GM11168 (cell line): ENCODE data around the gene CFDP1.

Experiments
- in situ Hi-C: fragments of 300-500 bp; cut with MboI; formaldehyde crosslinking; loops from one replicate; pipeline ENCODE4 v1.12.0; 2022; ENCODE audit warnings: low sequenced_read_pairs; ENCODE audit not compliant: unreplicated experiment

The CFDP1 gene

GRCh38 chr16:75333721-75334163 is 99.6 kb downstream of the CFDP1 start:
- in situ Hi-C loops = no loop called here

GRCh38 chr16:75329943-75330342 is 103.4 kb downstream of the CFDP1 start:
- in situ Hi-C loops = no loop called here

DNA sequence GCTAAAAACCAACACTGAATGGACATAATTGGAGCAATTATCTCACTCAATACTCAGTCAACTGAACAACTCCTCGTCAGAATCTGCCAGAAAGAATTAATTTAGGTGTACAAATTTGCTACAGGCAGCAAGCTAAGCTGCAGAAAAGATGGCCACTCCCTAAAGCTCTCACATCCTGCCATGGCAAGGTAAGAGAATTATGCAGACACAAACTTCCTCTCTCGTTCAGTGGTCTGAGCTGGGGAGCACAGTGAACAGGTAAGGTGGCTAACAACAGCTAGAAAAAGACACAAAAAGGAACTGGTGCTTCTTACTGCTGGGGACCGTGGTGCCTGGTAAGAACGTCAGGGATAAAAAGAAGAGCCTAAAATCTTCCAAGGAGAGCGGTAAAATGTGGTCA is 107.0 kb downstream of the CFDP1 start:
- in situ Hi-C loops = no loop called here

GRCh38 chr16:75323933-75324332 is 109.4 kb downstream of the CFDP1 start:
- in situ Hi-C loops = loop anchor here (5.0 kb wide), 1 partner anchor 62 kb away; no protein-coding TSS in a partner anchor

DNA sequence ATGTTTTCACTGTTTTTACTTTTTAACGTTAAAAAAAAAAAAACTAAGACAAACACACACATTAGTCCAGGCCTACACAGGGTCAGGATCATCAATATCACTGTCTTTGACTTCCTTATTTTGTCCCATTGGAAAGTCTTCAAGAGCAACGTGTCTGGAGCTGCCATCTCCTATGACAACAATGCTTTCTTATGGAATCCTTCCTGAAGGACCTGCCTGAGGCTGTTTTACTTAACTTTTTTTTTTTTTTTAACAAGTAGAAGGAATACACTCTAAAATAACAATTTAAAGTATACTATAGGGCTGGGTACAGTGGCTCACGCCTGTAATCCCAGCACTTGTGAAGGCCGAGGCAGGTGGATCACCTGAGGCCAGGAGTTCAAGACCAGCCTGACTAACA is 110.1 kb downstream of the CFDP1 start:
- in situ Hi-C loops = loop anchor here (5.0 kb wide), 1 partner anchor 61 kb away; no protein-coding TSS in a partner anchor

DNA sequence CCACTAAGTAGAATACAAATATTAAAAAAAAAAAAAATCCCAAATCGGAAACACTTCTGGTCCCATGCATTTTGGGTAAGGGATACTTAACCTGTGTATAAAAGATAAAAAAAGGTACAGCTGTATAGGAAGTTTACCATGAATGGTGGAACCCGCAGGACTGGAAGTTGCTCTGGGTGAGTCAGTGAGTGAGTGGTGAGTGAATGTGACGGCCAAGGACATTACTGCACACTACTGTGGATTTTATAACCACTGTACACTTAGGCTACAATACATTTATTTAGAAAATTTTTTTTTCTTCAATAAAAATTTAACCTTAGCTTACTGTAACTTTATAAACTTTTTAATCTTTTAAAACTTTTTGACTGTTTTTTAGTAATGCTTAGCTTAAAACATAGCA is 110.6 kb downstream of the CFDP1 start:
- in situ Hi-C loops = loop anchor here (5.0 kb wide), 1 partner anchor 60 kb away; no protein-coding TSS in a partner anchor

- in situ Hi-C loops = loop anchor here (5.0 kb wide), 1 partner anchor 58 kb away; no protein-coding TSS in a partner anchor
These were observed 112.9 kb downstream of the CFDP1 start for GRCh38 chr16:75320435-75320834.

GRCh38 chr16:75319513-75320411 is 113.5 kb downstream of the CFDP1 start:
- in situ Hi-C loops = loop anchor here (5.0 kb wide), 1 partner anchor 57 kb away; no protein-coding TSS in a partner anchor

- in situ Hi-C loops = no loop called here
These were observed 114.6 kb downstream of the CFDP1 start for GRCh38 chr16:75318737-75319136.

- in situ Hi-C loops = no loop called here
These were observed 115.8 kb downstream of the CFDP1 start for GRCh38 chr16:75317532-75317931.

GRCh38 chr16:75317101-75317522 is 116.2 kb downstream of the CFDP1 start:
- in situ Hi-C loops = no loop called here

DNA sequence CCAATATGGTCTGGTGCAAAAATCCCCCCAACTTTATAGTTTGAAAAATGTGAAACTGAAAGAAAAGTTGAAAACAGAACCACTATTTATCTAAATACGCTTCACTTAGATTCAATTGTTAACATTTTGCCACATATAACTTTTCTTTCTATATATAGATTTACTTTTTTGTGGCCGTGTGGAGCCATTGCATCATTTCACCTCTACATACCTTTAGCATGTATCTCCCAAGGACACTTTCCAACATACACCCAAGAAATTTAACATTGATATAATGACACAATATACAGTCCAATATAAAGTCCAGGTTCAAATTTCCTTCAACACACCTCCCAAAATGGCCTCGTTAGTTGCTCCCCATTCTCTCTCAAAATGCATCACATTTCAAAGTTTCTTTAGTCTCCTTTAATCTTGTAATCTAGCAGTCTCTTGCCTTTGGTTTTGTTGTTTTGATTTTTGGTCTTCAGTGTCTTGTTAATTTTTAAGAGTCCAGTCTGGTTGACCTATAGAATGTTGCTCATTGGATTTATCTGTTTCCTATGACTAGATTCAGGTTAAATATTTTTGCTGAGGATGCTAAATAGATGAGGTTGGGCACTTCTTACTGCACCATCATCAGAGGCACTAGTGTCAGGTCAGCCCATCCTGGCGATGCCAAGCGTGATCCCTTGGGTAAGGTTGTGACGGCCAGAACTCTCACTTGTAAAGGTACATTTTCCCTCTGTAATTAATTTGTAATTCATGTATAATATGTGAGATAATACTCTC is 117.6 kb downstream of the CFDP1 start:
- in situ Hi-C loops = no loop called here

DNA sequence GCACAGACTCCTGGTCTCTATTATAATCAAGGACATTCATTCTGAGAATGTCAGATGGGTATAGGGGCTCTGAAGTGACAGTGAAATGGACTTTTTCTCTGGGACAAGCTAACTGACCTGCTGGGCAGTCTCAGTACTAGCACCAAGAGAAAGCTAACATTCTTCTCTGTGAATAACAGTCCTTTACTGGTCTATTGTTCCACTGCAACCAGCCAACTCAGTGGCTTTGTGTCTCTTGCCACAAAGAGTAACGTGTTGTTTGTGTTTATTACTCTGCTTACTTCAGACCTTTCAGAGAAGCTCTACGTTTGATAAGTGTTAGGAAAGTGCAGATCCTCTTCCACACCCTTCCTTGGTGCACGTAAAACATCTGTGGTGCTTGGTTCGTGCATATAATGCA is 120.4 kb downstream of the CFDP1 start:
- in situ Hi-C loops = no loop called here

GRCh38 chr16:75311383-75311938 is 121.8 kb downstream of the CFDP1 start:
- in situ Hi-C loops = no loop called here

DNA sequence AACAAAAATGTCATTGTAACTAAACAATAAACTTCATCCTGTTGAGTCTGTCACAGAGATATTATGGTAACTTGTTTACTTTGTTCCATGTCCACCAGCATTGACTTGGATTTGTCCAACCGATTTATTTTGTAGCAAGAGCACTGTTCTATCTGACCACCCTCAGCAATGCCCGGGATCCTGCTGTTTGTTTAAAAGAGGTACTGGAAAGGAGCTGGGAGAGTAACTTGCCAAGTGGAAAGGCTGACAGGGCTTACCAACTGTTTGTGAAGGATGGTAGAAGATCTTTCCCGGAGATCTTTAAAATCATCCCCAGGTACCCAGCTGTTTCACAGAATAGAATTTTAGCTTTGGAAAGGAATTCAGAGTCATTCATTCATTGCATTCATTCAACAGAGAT is 122.8 kb downstream of the CFDP1 start:
- in situ Hi-C loops = no loop called here

- in situ Hi-C loops = no loop called here
These were observed 123.3 kb downstream of the CFDP1 start for GRCh38 chr16:75309899-75310430.

- in situ Hi-C loops = no loop called here
These were observed 124.1 kb downstream of the CFDP1 start for GRCh38 chr16:75309156-75309555.

- in situ Hi-C loops = no loop called here
These were observed 125.3 kb downstream of the CFDP1 start for GRCh38 chr16:75308011-75308410.

GRCh38 chr16:75307506-75307905 is 125.8 kb downstream of the CFDP1 start:
- in situ Hi-C loops = no loop called here

DNA sequence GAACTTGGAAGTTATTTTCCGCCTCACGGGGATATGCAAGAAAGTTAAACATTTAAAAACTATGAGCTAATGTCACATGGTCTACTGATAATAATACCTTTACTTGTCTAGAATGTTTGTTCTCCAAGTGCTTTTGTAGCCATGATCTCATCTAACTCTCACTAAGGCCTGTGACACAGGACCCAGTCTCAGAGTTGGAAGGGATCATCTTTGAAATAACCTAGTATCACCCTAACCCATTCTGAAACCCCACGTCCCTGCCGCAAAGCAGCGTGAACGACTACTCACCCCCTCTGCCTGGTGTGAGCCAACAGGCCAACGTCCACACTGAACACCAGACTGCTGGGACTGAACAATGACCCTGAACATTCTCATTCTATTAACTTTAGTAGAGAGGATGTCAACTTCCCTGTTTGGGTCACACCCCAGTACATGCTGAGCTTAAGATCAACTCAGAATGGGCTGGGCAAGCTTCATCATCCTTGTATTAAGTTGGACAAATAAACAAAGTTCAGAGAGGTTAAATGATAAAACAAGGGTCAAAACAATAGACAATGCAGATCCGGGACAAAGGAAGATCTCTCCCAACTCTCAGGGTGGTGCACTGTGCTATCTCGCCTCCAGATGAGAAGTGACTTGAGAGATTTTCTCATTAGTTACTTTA is 127.1 kb downstream of the CFDP1 start:
- in situ Hi-C loops = no loop called here
